ENCODE data around the gene KNG1.
"Not testable (repeated sequence)": the region's sequence is repeated elsewhere in the genome, so short reads cannot be mapped to it uniquely, and the experiment has no call there.

- not testable (repeated sequence) for TF ChIP-seq CTCF (IDR thresholded peaks at IDR 0.05; ENCODE audit: insufficient read depth, low read length, poor library complexity, severe bottlenecking); EZH2phosphoT487 (conservative IDR thresholded peaks at IDR 0.05; ENCODE audit: low read length)
These were observed 6.5 kb upstream of the KNG1 start for GRCh38 chr3:186710694-186711093.
